ENCODE results near the gene ASIC4. TPM values are rescaled to one million over a fixed set of nuclear protein-coding genes. Genes with fewer than 3 reads are reported as not detected.

The ASIC4 gene
- total RNA-seq, 1 experiment from 2014 or later = 0.79 TPM

- peaks cover 55% of the 10 kb centered on the region for H3K27me3 Mint-ChIP-seq (ENCODE audit: low read depth)
- ChIA-PET POLR2A (interaction anchor here (0.6 to 2.9 kb wide), 7 partner anchors 11 to 109 kb away, joined by 3 to 19 read pairs (median 4); partner anchors contain the start of genes ASIC4, DNPEP and STK11IP), CTCF (interaction anchor here (0.6 to 35.9 kb wide), 22 partner anchors 12 to 425 kb away, joined by 3 to 2316 read pairs (median 8); partner anchors contain the start of genes ASIC4, CHPF, DNPEP and INHA)
- H3K36me3 Mint-ChIP-seq = no peaks in the 10 kb centered on the region
- 0 out of 2 replicates have a peak, but pooled peaks have one; percentile 15 for TF ChIP-seq USF1 (CRISPR knock-in tag; IDR thresholded peaks at IDR 0.05)
- no peak for TF ChIP-seq CTCF (IDR thresholded peaks at IDR 0.05)
- H3K4me1 Mint-ChIP-seq = peaks cover 47% of the 10 kb centered on the region
- DNase-seq (ENCODE audit: low spot score) (no peak), ATAC-seq (no peak)
- H3K27ac Mint-ChIP-seq = no peak overlapping the region
- no peaks in the 10 kb centered on the region for H3K9me3 Mint-ChIP-seq
- H3K4me3 Mint-ChIP-seq = peak overlapping the region; percentile 98
These were observed 17.9 kb upstream of the ASIC4 start for GRCh38 chr2:219496247-219496824.

- CTCF ChIA-PET = interaction anchor here (0.6 to 35.9 kb wide), 12 partner anchors 12 to 425 kb away, joined by 3 to 2316 read pairs (median 10); partner anchors contain the start of genes ASIC4, CHPF, DNPEP and SPEG
- Mint-ChIP-seq H3K4me1 (peaks cover 53% of the 10 kb centered on the region), H3K27me3 (ENCODE audit: low read depth) (peaks cover 54% of the 10 kb centered on the region), H3K27ac (no peak overlapping the region), H3K36me3 (no peaks in the 10 kb centered on the region), H3K9me3 (no peaks in the 10 kb centered on the region), H3K4me3 (peak overlapping the region; percentile 98)
- POLR2A ChIA-PET = interaction anchor here (0.6 to 2.9 kb wide), 6 partner anchors 10 to 109 kb away, joined by 3 to 19 read pairs (median 4); partner anchors contain the start of genes ASIC4, DNPEP and STK11IP
- ATAC-seq (no peak), DNase-seq (ENCODE audit: low spot score) (peak; percentile 47)
- TF ChIP-seq FOXK1 (CRISPR knock-in tag; IDR thresholded peaks at IDR 0.05) (0 out of 2 replicates have a peak, but pooled peaks have one; percentile 13), SMAD3 (CRISPR knock-in tag; IDR thresholded peaks at IDR 0.05; ENCODE audit: borderline replicate concordance) (no peak), NFATC4 (CRISPR knock-in tag; IDR thresholded peaks at IDR 0.05) (no peak), CBFB (CRISPR knock-in tag; IDR thresholded peaks at IDR 0.05; ENCODE audit: low read depth) (no peak), TEAD1 (CRISPR knock-in tag; IDR thresholded peaks at IDR 0.05) (no peak), ZNF138 (CRISPR knock-in tag; conservative IDR thresholded peaks at IDR 0.05) (0 out of 2 replicates have a peak, but pooled peaks have one; percentile 19), PRDM15 (CRISPR knock-in tag; IDR thresholded peaks at IDR 0.05) (0 out of 2 replicates have a peak, but pooled peaks have one; percentile 8), ATF6 (CRISPR knock-in tag; IDR thresholded peaks at IDR 0.05) (no peak), ZNF671 (CRISPR knock-in tag; IDR thresholded peaks at IDR 0.05) (no peak)
These were observed 17.3 kb upstream of the ASIC4 start for GRCh38 chr2:219496825-219497494.

All from WTC11 (cell line).